AG04449 (cell line): ENCODE data around the gene EYA4.

Source experiments
- CTCF ChIA-PET: fragments of 350-600 bp; formaldehyde crosslinking; extraction: SDS; loops from one replicate; lab custom pipeline; 2021; ENCODE audit warnings: antibody characterized with exemption; lab: Yijun Ruan, JAX
- POLR2A ChIA-PET: fragments of 400-600, 350-600 bp; formaldehyde crosslinking; extraction: SDS; loops from one replicate; lab custom pipeline; 2020; ENCODE audit warnings: antibody characterized with exemption, inconsistent platforms; lab: Yijun Ruan, JAX
- DNase-seq: peaks from one replicate; pipeline ENCODE4 v3.0.0-alpha.2; 2010; ENCODE audit warnings: low read depth, low spot score
- H3K4me3 ChIP-seq: 2 replicates; pipeline ENCODE4 v1.5.1; 2011; ENCODE audit warnings: low read depth, mild to moderate bottlenecking, control low read depth, low read length
- CTCF ChIP-seq: IDR thresholded peaks from one replicate; pipeline ENCODE4 v1.5.1; 2011; ENCODE audit warnings: mild to moderate bottlenecking, moderate library complexity, low read length, control low read depth, inconsistent platforms; ENCODE audit not compliant: insufficient read depth; ENCODE audit errors: missing control alignments

Gene EYA4

GRCh38 chr6:133223452-133224029 lies 17.6 kb upstream of the EYA4 start:
- POLR2A ChIA-PET, result no interaction called here
- H3K4me3 ChIP-seq, result no peak overlapping the region
- TF ChIP-seq CTCF, result no peak
- CTCF ChIA-PET, result no interaction called here
- no peak for DNase-seq

GRCh38 chr6:133225560-133225959 lies 15.6 kb upstream of the EYA4 start:
- no peak overlapping the region for H3K4me3 ChIP-seq
- no peak for TF ChIP-seq CTCF
- no peak for DNase-seq
- ChIA-PET CTCF (no interaction called here), POLR2A (no interaction called here)

- no peak overlapping the region for H3K4me3 ChIP-seq
- no peak for DNase-seq
- ChIA-PET POLR2A (no interaction called here), CTCF (no interaction called here)
- TF ChIP-seq CTCF, result no peak
These were observed 13.8 kb upstream of the EYA4 start for GRCh38 chr6:133227344-133227743.

GRCh38 chr6:133230052-133230451 lies 11.1 kb upstream of the EYA4 start:
- no peak for DNase-seq
- TF ChIP-seq CTCF, result no peak
- H3K4me3 ChIP-seq, result no peak overlapping the region
- CTCF ChIA-PET, result no interaction called here
- POLR2A ChIA-PET, result no interaction called here

GRCh38 chr6:133235221-133235620 lies 5.9 kb upstream of the EYA4 start:
- CTCF ChIA-PET, result no interaction called here
- DNase-seq, result no peak

GRCh38 chr6:133236932-133237331 lies 4.2 kb upstream of the EYA4 start:
- ChIA-PET CTCF (no interaction called here), POLR2A (no interaction called here)
- no peak overlapping the region for H3K4me3 ChIP-seq
- DNase-seq, result no peak
- no peak for TF ChIP-seq CTCF

More at GRCh38 chr6:133235221-133235620, 5.9 kb upstream of the EYA4 start:
- POLR2A ChIA-PET, result no interaction called here
- no peak for TF ChIP-seq CTCF
- H3K4me3 ChIP-seq, result no peak overlapping the region
